KMS-11 (cell line): Measurements from ENCODE around the gene C1orf21.

Source experiments
- H2AFZ ChIP-seq: fragments of 200-600 bp; sonication (generic); 2 replicates; pipeline ENCODE4 v1.6.1; 2016; ENCODE audit warnings: antibody characterized with exemption, mixed run types, low read depth
- H3K27ac ChIP-seq: fragments of 200-600 bp; sonication (generic); 2 replicates; pipeline ENCODE4 v1.6.1; 2016; ENCODE audit warnings: mild to moderate bottlenecking, mixed run types
- H3K27me3 ChIP-seq: fragments of 200-600 bp; sonication (generic); 2 replicates; pipeline ENCODE4 v1.6.1; 2017; ENCODE audit warnings: mild to moderate bottlenecking, low read depth, mixed run types, moderate library complexity; ENCODE audit not compliant: insufficient read depth
- H3K36me3 ChIP-seq: fragments of 200-600 bp; sonication (generic); 2 replicates; pipeline ENCODE4 v1.6.1; 2017; ENCODE audit warnings: mild to moderate bottlenecking, mixed run types; ENCODE audit not compliant: insufficient read depth
- H3K4me1 ChIP-seq: fragments of 200-600 bp; sonication (generic); 2 replicates; pipeline ENCODE4 v1.6.1; 2016; ENCODE audit warnings: mild to moderate bottlenecking, low read depth, mixed run types; ENCODE audit not compliant: poor library complexity, severe bottlenecking
- H3K4me2 ChIP-seq: fragments of 200-600 bp; sonication (generic); 2 replicates; pipeline ENCODE4 v1.7.0; 2016; ENCODE audit warnings: mild to moderate bottlenecking, mixed run types
- H3K4me3 ChIP-seq: fragments of 200-600 bp; sonication (generic); IDR thresholded peaks from 2 replicates; pipeline ENCODE4 v1.6.1; 2017; ENCODE audit warnings: low read depth, low read length, mixed read lengths; ENCODE audit not compliant: insufficient read depth
- H3K79me2 ChIP-seq: fragments of 200-600 bp; sonication (generic); 2 replicates; pipeline ENCODE4 v1.6.1; 2016; ENCODE audit warnings: low read depth, mixed run types; ENCODE audit not compliant: insufficient read depth
- H3K9ac ChIP-seq: fragments of 200-600 bp; sonication (generic); 2 replicates; pipeline ENCODE4 v1.6.1; 2016; ENCODE audit warnings: mild to moderate bottlenecking, mixed run types
- H4K20me1 ChIP-seq: fragments of 200-600 bp; sonication (generic); 2 replicates; pipeline ENCODE4 v1.6.1; 2016; ENCODE audit warnings: mild to moderate bottlenecking, mixed run types; ENCODE audit not compliant: insufficient read depth
- CTCF ChIP-seq: fragments of 200-600 bp; sonication (generic); conservative IDR thresholded peaks from 2 replicates; pipeline ENCODE4 v1.6.1; 2017; ENCODE audit warnings: low read depth, mild to moderate bottlenecking, antibody characterized with exemption, low read length, moderate library complexity, mixed read lengths

The C1orf21 gene

GRCh38 chr1:184527402-184527801 is 140.6 kb downstream of the C1orf21 start:
- Histone ChIP-seq H3K36me3 (no peaks in the 10 kb centered on the region), H4K20me1 (no peaks in the 10 kb centered on the region), H3K4me1 (peaks cover 9% of the 10 kb centered on the region), H3K27ac (no peak overlapping the region), H2AFZ (no peak overlapping the region), H3K79me2 (no peaks in the 10 kb centered on the region), H3K4me2 (no peak overlapping the region), H3K4me3 (no peak overlapping the region), H3K9ac (no peak overlapping the region), H3K27me3 (no peaks in the 10 kb centered on the region)
- TF ChIP-seq CTCF = no peak

GRCh38 chr1:184530226-184530625 is 143.4 kb downstream of the C1orf21 start:
- Histone ChIP-seq H3K9ac (no peak overlapping the region), H3K27me3 (no peaks in the 10 kb centered on the region), H2AFZ (no peak overlapping the region), H3K79me2 (no peaks in the 10 kb centered on the region), H3K4me1 (peaks cover 14% of the 10 kb centered on the region), H3K4me3 (no peak overlapping the region), H3K36me3 (no peaks in the 10 kb centered on the region), H3K4me2 (no peak overlapping the region), H3K27ac (no peak overlapping the region), H4K20me1 (no peaks in the 10 kb centered on the region)
- no peak for TF ChIP-seq CTCF

GRCh38 chr1:184531296-184531695 is 144.5 kb downstream of the C1orf21 start:
- H3K27me3 ChIP-seq = no peaks in the 10 kb centered on the region
- no peaks in the 10 kb centered on the region for H3K79me2 ChIP-seq
- no peak overlapping the region for H3K27ac ChIP-seq
- H3K4me3 ChIP-seq = no peak overlapping the region
- H3K4me2 ChIP-seq = no peak overlapping the region
- TF ChIP-seq CTCF = no peak
- H4K20me1 ChIP-seq = no peaks in the 10 kb centered on the region
- H3K36me3 ChIP-seq = no peaks in the 10 kb centered on the region
- no peak overlapping the region for H3K9ac ChIP-seq
- H3K4me1 ChIP-seq = peaks cover 14% of the 10 kb centered on the region
- no peak overlapping the region for H2AFZ ChIP-seq

GRCh38 chr1:184532199-184532598 is 145.4 kb downstream of the C1orf21 start:
- H3K9ac ChIP-seq = no peak overlapping the region
- H2AFZ ChIP-seq = no peak overlapping the region
- H3K27me3 ChIP-seq = no peaks in the 10 kb centered on the region
- H3K36me3 ChIP-seq = no peaks in the 10 kb centered on the region
- no peak overlapping the region for H3K4me3 ChIP-seq
- no peaks in the 10 kb centered on the region for H4K20me1 ChIP-seq
- no peak for TF ChIP-seq CTCF
- no peak overlapping the region for H3K4me2 ChIP-seq
- no peaks in the 10 kb centered on the region for H3K79me2 ChIP-seq
- H3K27ac ChIP-seq = no peak overlapping the region
- H3K4me1 ChIP-seq = peaks cover 14% of the 10 kb centered on the region

GRCh38 chr1:184533049-184533448 is 146.2 kb downstream of the C1orf21 start:
- H4K20me1 ChIP-seq = no peaks in the 10 kb centered on the region
- peaks cover 14% of the 10 kb centered on the region for H3K4me1 ChIP-seq
- no peak overlapping the region for H3K4me3 ChIP-seq
- no peaks in the 10 kb centered on the region for H3K27me3 ChIP-seq
- no peak for TF ChIP-seq CTCF
- no peak overlapping the region for H3K9ac ChIP-seq
- H3K27ac ChIP-seq = no peak overlapping the region
- no peak overlapping the region for H3K4me2 ChIP-seq
- no peaks in the 10 kb centered on the region for H3K36me3 ChIP-seq
- no peaks in the 10 kb centered on the region for H3K79me2 ChIP-seq
- no peak overlapping the region for H2AFZ ChIP-seq
